Measurements from ENCODE around the gene NDUFS7. TPM values are rescaled to one million over a fixed set of nuclear protein-coding genes. Genes with fewer than 3 reads are reported as not detected.

NDUFS7 gene
- total and polyA plus RNA-seq, 2 donors (not counting 3 experiments of a cell fraction or from before 2014, with no cell fraction given) = 101 to 224 TPM

- H3K9me3 ChIP-seq (replicated peaks; ENCODE audit: control insufficient read depth, insufficient read depth, low read length) = no peaks in the 10 kb centered on the region
- no peak overlapping the region for H3K4me3 ChIP-seq (replicated peaks in 1 of 3; ENCODE audit: insufficient read depth in 1 of 3, low read depth in 1 of 3, low read length in 3 of 3)
- H2AFZ ChIP-seq (ENCODE audit: low read depth, low read length) = no peak overlapping the region
- no peaks in the 10 kb centered on the region for H3K9me1 ChIP-seq (replicated peaks; ENCODE audit: control insufficient read depth, extremely low read depth, insufficient read depth, low read length)
- H3K4me1 ChIP-seq (ENCODE audit: control insufficient read depth, extremely low read depth, insufficient read depth, low read length) = peaks cover 19% of the 10 kb centered on the region
- BruUV-seq (replicated peaks) = no TSS peak
- dilution Hi-C loops (cut with MboI; ENCODE audit: extremely low pct_ligation_motif_present, low sequenced_read_pairs) = no loop called here
- H3K9ac ChIP-seq (replicated peaks; ENCODE audit: extremely low read depth, insufficient read depth, low read length) = no peak overlapping the region
- no peaks in the 10 kb centered on the region for H3K27me3 ChIP-seq (ENCODE audit: control insufficient read depth in 2 of 2, insufficient read depth in 2 of 2, low read length in 2 of 2)
- intact Hi-C loops (cut with micrococcal nuclease) = no loop called here
- TF ChIP-seq EZH2 (IDR thresholded peaks at IDR 0.05; ENCODE audit: borderline replicate concordance, low read depth, low read length, severe bottlenecking) (no peak), MAX (IDR thresholded peaks at IDR 0.05; ENCODE audit: insufficient read depth, insufficient read length) (no peak), GATA2 (IDR thresholded peaks at IDR 0.05; ENCODE audit: insufficient read depth, insufficient read length, low read depth, low read length) (no peak), MYC (IDR thresholded peaks at IDR 0.05; ENCODE audit: low read depth, low read length) (no peak), POLR2A (IDR thresholded peaks at IDR 0.05; ENCODE audit: low read depth, low read length) (no peak), FOS (IDR thresholded peaks at IDR 0.05; ENCODE audit: borderline replicate concordance, insufficient read depth, low read length) (no peak), JUN (IDR thresholded peaks at IDR 0.05; ENCODE audit: borderline replicate concordance, insufficient read depth, insufficient read length, low read depth) (no peak), CTCF (IDR thresholded peaks at IDR 0.05; ENCODE audit: extremely low read depth in 1 of 2, insufficient read depth in 1 of 2, low read depth in 1 of 2, low read length in 2 of 2) (no peak), POLR2AphosphoS5 (IDR thresholded peaks at IDR 0.05; ENCODE audit: insufficient read depth, low read depth, low read length) (no peak)
- no peak overlapping the region for H3K4me2 ChIP-seq (ENCODE audit: insufficient read depth, low read length)
- CTCF ChIA-PET = no interaction called here
- H4K20me1 ChIP-seq (replicated peaks; ENCODE audit: control insufficient read depth, extremely low read depth, insufficient read depth, low read length) = no peaks in the 10 kb centered on the region
- DNase-seq (ENCODE audit: low read depth, low spot score) (no peak), FAIRE-seq (no peak)
- H3K79me2 ChIP-seq (ENCODE audit: control insufficient read depth, insufficient read depth, low read length) = peaks cover 85% of the 10 kb centered on the region
- peaks cover 16 to 51% of the 10 kb centered on the region in 2 experiments for H3K36me3 ChIP-seq (ENCODE audit: control insufficient read depth in 2 of 2, extremely low read depth in 1 of 2, insufficient read depth in 2 of 2, low read length in 2 of 2)
- POLR2A ChIA-PET = no interaction called here
- no peak overlapping the region for H3K27ac ChIP-seq (ENCODE audit: insufficient read depth, low read depth, low read length)
These were observed 34.7 kb downstream of the NDUFS7 start for GRCh38 chr19:1418496-1418775.
